Neutrophil (primary cell): ENCODE measurements around the gene RFLNA.

Experiments used
- H3K27ac ChIP-seq: fragments of 200-600 bp; sonication (generic); 2 replicates; pipeline ENCODE4 v1.5.1; 2016; ENCODE audit warnings: mild to moderate bottlenecking, moderate library complexity
- H3K27me3 ChIP-seq: fragments of 200-600 bp; sonication (generic); 2 replicates; pipeline ENCODE4 v1.6.0; 2016; ENCODE audit warnings: mild to moderate bottlenecking
- H3K36me3 ChIP-seq: fragments of 200-600 bp; sonication (generic); 2 replicates; pipeline ENCODE4 v1.5.1; 2017
- H3K4me1 ChIP-seq, 2 experiments: fragments of 200-600 bp in 1 of 2; sonication (generic) in 1 of 2; 1 replicate in 1 of 2; 2 replicates in 1 of 2; pipeline versions ENCODE4 v1.5.1 to v1.6.1; 2013 to 2016; ENCODE audit warnings: low read depth in 1 of 2, low read length in 1 of 2, mild to moderate bottlenecking in 1 of 2, moderate library complexity in 1 of 2; ENCODE audit not compliant: control insufficient read depth in 1 of 2, insufficient read depth in 1 of 2
- H3K4me3 ChIP-seq, 2 experiments: fragments of 200-600 bp in 1 of 2; sonication (generic) in 1 of 2; 1 replicate in 1 of 2; 2 replicates in 1 of 2; pipeline ENCODE4 v1.5.1; 2013 to 2016; ENCODE audit warnings: low read depth in 1 of 2, low read length in 1 of 2, mild to moderate bottlenecking in 1 of 2, moderate library complexity in 1 of 2
- H3K9me3 ChIP-seq: fragments of 200-600 bp; sonication (generic); 2 replicates; pipeline ENCODE4 v1.5.1; 2016
- TF ChIP-seq, protein P1 (sequence below): fragments of 200-600 bp; sonication (generic); IDR thresholded peaks from 2 replicates; pipeline ENCODE4 v1.5.1; 2016; ENCODE audit warnings: antibody characterized with exemption

Gene RFLNA

DNA sequence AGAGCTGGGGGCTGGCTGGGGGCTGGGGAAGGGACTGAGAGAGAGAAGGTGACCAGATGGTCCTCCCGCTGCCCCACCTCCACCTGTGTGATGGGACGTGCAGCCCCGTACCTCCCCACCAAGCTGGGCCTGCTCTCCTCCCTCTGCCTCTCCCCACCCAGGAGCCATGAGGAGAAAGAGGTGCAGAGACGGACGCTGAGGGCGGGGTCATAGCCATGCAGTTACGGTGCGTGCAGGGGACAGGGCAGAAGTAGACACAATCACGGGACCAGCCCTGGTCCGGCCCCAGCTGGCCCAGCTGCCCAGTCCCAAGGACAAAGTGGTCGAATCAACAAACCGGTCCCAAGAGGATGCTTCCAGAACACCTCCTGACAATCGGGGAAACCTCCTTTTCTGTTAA lies 33.2 kb downstream of the RFLNA start:
- Histone ChIP-seq H3K36me3 (peaks cover 94% of the 10 kb centered on the region), H3K4me1 (no peaks in the 10 kb centered on the region), H3K27ac (no peak overlapping the region), H3K27me3 (no peaks in the 10 kb centered on the region), H3K4me3 (no peak overlapping the region), H3K9me3 (peaks cover 6% of the 10 kb centered on the region)
- TF ChIP-seq, protein P1, sequence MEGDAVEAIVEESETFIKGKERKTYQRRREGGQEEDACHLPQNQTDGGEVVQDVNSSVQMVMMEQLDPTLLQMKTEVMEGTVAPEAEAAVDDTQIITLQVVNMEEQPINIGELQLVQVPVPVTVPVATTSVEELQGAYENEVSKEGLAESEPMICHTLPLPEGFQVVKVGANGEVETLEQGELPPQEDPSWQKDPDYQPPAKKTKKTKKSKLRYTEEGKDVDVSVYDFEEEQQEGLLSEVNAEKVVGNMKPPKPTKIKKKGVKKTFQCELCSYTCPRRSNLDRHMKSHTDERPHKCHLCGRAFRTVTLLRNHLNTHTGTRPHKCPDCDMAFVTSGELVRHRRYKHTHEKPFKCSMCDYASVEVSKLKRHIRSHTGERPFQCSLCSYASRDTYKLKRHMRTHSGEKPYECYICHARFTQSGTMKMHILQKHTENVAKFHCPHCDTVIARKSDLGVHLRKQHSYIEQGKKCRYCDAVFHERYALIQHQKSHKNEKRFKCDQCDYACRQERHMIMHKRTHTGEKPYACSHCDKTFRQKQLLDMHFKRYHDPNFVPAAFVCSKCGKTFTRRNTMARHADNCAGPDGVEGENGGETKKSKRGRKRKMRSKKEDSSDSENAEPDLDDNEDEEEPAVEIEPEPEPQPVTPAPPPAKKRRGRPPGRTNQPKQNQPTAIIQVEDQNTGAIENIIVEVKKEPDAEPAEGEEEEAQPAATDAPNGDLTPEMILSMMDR, result no peak

DNA sequence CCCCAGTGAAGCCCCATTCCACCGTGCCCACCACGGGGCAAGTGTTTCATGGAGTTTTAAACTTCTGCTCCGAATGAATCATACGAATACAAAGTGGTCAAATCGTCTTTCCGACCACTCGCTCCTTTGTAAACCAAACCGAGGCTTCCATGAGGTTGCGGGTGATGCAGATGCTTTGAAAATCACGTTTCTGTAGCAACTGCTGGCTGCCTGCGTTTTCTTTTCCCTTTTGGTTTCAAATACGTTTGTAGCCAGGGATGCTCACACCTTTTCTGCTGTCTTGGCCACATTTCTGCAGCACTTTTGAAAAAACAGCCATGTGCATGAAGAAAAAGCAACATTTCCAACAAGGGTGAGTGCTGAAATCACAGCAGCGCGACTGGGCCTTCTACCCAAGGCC lies 33.7 kb downstream of the RFLNA start:
- TF ChIP-seq, protein P1, result no peak
- H3K4me1 ChIP-seq, result no peaks in the 10 kb centered on the region
- no peak overlapping the region for H3K4me3 ChIP-seq
- peaks cover 97% of the 10 kb centered on the region for H3K36me3 ChIP-seq
- H3K9me3 ChIP-seq, result peaks cover 4% of the 10 kb centered on the region
- no peak overlapping the region for H3K27ac ChIP-seq
- no peaks in the 10 kb centered on the region for H3K27me3 ChIP-seq

DNA sequence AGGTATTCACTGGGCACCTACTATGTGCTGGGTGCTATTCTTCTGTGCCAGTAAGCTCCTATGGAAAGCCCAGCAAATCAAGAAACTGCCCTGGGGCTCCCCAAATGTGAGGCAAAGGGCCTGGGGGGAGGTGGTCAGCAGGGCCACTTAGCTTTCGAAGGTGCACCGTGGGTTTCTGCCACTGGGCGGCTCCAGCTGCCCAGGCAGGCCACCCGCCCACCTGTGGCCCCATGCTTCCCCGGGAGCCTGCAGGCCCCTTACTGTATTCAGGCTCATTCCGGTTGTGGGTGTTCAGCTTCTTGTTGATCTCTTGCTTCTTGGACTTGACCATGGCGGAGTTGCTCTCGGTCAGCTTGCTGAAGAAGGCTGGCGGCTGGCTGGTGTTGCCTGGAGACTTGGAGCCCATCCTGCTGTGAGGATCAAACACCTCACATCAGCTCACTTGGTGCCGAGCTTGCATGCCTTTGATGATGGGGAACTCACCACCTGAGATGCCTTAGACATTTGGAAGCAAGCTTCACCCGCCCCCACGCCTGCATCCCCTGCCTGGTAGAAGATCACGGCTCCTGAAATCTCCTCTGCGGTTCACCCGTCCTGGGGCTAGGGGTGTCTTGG lies 37.3 kb downstream of the RFLNA start:
- Histone ChIP-seq H3K27ac (no peak overlapping the region), H3K27me3 (no peaks in the 10 kb centered on the region), H3K4me3 (no peak overlapping the region), H3K36me3 (peaks cover 97% of the 10 kb centered on the region), H3K4me1 (no peaks in the 10 kb centered on the region), H3K9me3 (no peaks in the 10 kb centered on the region)
- TF ChIP-seq, protein P1, result no peak

DNA sequence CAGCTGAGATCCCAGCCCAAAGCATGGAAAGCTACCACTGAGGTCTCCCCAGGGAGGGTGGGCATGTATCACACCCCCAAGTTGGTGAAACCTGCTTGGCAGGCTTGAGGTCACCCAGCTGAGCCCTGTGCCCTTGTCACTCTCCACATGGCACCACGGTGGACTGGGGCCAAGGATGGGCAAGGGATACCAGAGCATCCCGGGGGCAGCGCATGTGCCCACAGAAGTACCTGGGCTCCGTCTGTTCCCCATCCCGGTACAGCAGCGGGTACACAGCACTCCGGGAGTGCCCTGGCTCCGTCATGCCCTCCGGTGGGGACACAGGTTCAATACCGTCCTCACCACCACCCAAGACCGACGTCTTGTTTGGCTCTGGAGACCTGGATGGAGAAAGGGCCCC lies 38.0 kb downstream of the RFLNA start:
- Histone ChIP-seq H3K9me3 (no peaks in the 10 kb centered on the region), H3K36me3 (peaks cover 100% of the 10 kb centered on the region), H3K27me3 (no peaks in the 10 kb centered on the region), H3K4me3 (no peak overlapping the region), H3K4me1 (no peaks in the 10 kb centered on the region), H3K27ac (no peak overlapping the region)
- TF ChIP-seq, protein P1, result no peak

GRCh38 chr12:124333724-124334123 lies 38.8 kb downstream of the RFLNA start:
- Histone ChIP-seq H3K4me1 (no peaks in the 10 kb centered on the region), H3K27me3 (no peaks in the 10 kb centered on the region), H3K9me3 (no peaks in the 10 kb centered on the region), H3K36me3 (peaks cover 94% of the 10 kb centered on the region), H3K27ac (no peak overlapping the region), H3K4me3 (no peak overlapping the region)
- TF ChIP-seq, protein P1, result no peak
